Measurements from ENCODE around the gene N4BP2. TPM values are rescaled to one million over a fixed set of nuclear protein-coding genes. Genes with fewer than 3 reads are reported as not detected.

N4BP2 gene
- total RNA-seq, 6 experiments from 2014 or later: 4.2 to 8.0 (median 6.3) TPM

- no peak for DNase-seq
- H3K4me1 ChIP-seq: peaks cover 0 to 15% (median 6%) of the 10 kb centered on the region in 4 donors
- H3K27me3 ChIP-seq: no peaks in the 10 kb centered on the region
- H3K27ac ChIP-seq: no peak overlapping the region
- no peaks in the 10 kb centered on the region for H3K9me3 ChIP-seq
- intact Hi-C loops (cut with DNase I): no loop called here
- 56% methylated on average over 10 of the region's 14 CpGs for WGBS (ENCODE audit: insufficient coverage, low coverage, low lambda C conversion rate, missing lambda C conversion rate)
- no peaks in the 10 kb centered on the region for H3K36me3 ChIP-seq
- no peak for TF ChIP-seq POLR2A (IDR thresholded peaks at IDR 0.05)
- TF ChIP-seq, protein P1, sequence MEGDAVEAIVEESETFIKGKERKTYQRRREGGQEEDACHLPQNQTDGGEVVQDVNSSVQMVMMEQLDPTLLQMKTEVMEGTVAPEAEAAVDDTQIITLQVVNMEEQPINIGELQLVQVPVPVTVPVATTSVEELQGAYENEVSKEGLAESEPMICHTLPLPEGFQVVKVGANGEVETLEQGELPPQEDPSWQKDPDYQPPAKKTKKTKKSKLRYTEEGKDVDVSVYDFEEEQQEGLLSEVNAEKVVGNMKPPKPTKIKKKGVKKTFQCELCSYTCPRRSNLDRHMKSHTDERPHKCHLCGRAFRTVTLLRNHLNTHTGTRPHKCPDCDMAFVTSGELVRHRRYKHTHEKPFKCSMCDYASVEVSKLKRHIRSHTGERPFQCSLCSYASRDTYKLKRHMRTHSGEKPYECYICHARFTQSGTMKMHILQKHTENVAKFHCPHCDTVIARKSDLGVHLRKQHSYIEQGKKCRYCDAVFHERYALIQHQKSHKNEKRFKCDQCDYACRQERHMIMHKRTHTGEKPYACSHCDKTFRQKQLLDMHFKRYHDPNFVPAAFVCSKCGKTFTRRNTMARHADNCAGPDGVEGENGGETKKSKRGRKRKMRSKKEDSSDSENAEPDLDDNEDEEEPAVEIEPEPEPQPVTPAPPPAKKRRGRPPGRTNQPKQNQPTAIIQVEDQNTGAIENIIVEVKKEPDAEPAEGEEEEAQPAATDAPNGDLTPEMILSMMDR (IDR thresholded peaks at IDR 0.05): no peak
- peak in 1 of 4 donors; percentile 15 for ATAC-seq
- H3K4me3 ChIP-seq: no peak overlapping the region
These were observed 138.0 kb downstream of the N4BP2 start for GRCh38 chr4:40194602-40195161.

- Histone ChIP-seq H3K9me3 (no peaks in the 10 kb centered on the region), H3K4me3 (no peak overlapping the region), H3K36me3 (no peaks in the 10 kb centered on the region), H3K27ac (no peak overlapping the region), H3K4me1 (peaks cover 0 to 10% (median 2%) of the 10 kb centered on the region in 4 donors), H3K27me3 (no peaks in the 10 kb centered on the region)
- ATAC-seq: no peak
- WGBS (ENCODE audit: insufficient coverage, low coverage, low lambda C conversion rate, missing lambda C conversion rate): 76% methylated on average over 5 of the region's 10 CpGs
- intact Hi-C loops (cut with DNase I): no loop called here
- DNase-seq: no peak
- TF ChIP-seq, protein P1 (IDR thresholded peaks at IDR 0.05): no peak
- TF ChIP-seq POLR2A (IDR thresholded peaks at IDR 0.05): no peak
These were observed 138.8 kb downstream of the N4BP2 start for GRCh38 chr4:40195182-40196177.

GRCh38 chr4:40196272-40196671 is 139.6 kb downstream of the N4BP2 start:
- whole genome bisulfite sequencing (ENCODE audit: insufficient coverage, low coverage, low lambda C conversion rate, missing lambda C conversion rate): 72% methylated on average over 8 of the region's 8 CpGs
- H3K4me3 ChIP-seq: no peak overlapping the region
- no peak for TF ChIP-seq POLR2A (IDR thresholded peaks at IDR 0.05)
- TF ChIP-seq, protein P1 (IDR thresholded peaks at IDR 0.05): no peak
- no peaks in the 10 kb centered on the region for H3K27me3 ChIP-seq
- DNase-seq: no peak
- ATAC-seq: no peak
- no peaks in the 10 kb centered on the region for H3K9me3 ChIP-seq
- no peaks in the 10 kb centered on the region for H3K36me3 ChIP-seq
- H3K27ac ChIP-seq: no peak overlapping the region
- H3K4me1 ChIP-seq: peaks cover 0 to 4% (median 0%) of the 10 kb centered on the region in 4 donors
- intact Hi-C loops (cut with DNase I): no loop called here

GRCh38 chr4:40196724-40197281 is 140.2 kb downstream of the N4BP2 start, which contains the start of gene RHOH:
Gene RHOH, plus strand, starts transcription at chr4:40197031. Its CDS starts 46,356 bp downstream, at chr4:40243387.
- ATAC-seq: peak in 1 of 4 donors; percentile 9

More at GRCh38 chr4:40196724-40197281, 140.2 kb downstream of the N4BP2 start, which contains the start of gene RHOH:
- 39% methylated on average over 10 of the region's 14 CpGs for WGBS (ENCODE audit: insufficient coverage, low coverage, low lambda C conversion rate, missing lambda C conversion rate)
- H3K27ac ChIP-seq: peak within 1 kb of the TSS in 1 of 3 donors; percentile 37
- intact Hi-C loops (cut with DNase I): no loop called here
- H3K27me3 ChIP-seq: no peaks in the 10 kb centered on the region
- no peaks in the 10 kb centered on the region for H3K36me3 ChIP-seq
- H3K4me3 ChIP-seq: peak within 1 kb of the TSS in 1 of 3 donors; percentile 4
- peaks cover 0 to 3% (median 0%) of the 10 kb centered on the region in 4 donors for H3K4me1 ChIP-seq
- no peaks in the 10 kb centered on the region for H3K9me3 ChIP-seq
- no peak for DNase-seq
- TF ChIP-seq, protein P1 (IDR thresholded peaks at IDR 0.05): no peak
- peak; percentile 14 for TF ChIP-seq POLR2A (IDR thresholded peaks at IDR 0.05)
